HG03520 (cell line): ENCODE data around the gene SMIM44.

Experiments used
- ATAC-seq: cut with Tn5 transposase; IDR thresholded peaks from one replicate; pipeline ENCODE4 v1.9.1; 2021; ENCODE audit warnings: mild to moderate bottlenecking, moderate library complexity; ENCODE audit not compliant: unreplicated experiment

The SMIM44 gene

DNA sequence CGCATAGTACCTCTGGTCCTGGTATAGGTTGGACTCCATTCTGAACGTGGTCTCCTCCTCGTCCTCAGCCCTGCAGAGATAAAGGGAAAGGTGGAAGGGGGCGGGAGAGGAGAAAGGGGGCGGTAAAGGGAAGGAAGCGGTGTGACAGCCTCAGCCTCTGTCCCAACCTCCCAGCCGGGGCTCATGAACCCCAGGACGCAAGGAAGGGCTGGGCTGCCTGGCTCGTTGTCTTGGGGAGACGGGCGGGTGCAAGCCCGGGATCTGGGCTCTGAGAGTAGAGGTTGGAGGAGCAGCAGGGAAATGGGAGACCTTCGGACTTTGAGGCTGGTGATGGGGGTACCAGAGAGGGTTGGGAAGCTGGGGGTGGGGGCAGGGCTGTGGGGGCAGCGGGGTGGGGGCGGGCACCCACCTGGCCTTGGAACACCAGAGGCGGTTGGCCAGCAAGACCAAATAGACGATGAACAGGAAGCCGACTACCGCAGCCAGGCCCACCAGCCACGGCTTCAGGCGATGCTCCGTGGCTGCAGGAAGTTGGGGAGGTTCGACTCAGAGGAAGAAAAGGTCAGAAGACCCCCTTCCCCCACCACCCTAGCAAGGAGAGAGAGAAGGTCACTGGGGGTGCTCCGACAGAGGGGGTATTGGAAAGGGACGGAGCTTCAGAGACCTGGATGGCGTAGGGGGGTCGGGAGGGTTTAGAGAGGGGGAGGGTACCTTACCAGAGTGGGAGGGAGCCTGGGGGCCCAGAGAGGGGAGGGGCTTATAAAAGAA lies 4.6 kb downstream of the SMIM44 start:
- ATAC-seq: no peak

DNA sequence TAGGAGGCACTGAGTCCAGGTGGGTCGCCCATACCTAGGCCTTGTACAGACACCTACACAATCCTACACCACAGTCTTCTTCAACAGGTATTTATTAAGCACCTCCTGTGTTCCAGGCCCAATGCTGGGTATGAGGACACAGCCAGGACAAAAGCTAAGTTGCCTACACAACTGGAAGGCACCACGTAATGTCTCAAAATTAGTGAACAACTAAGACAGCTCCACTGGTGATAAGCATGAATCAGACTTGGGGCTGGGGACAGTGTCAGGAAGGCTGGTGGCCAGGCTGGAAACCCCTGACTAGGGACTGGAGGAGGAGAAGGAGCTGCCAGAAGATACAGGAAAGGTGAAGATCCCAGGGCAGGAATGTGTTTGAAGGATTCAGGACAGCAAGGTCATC lies 5.3 kb downstream of the SMIM44 start:
- no peak for ATAC-seq

DNA sequence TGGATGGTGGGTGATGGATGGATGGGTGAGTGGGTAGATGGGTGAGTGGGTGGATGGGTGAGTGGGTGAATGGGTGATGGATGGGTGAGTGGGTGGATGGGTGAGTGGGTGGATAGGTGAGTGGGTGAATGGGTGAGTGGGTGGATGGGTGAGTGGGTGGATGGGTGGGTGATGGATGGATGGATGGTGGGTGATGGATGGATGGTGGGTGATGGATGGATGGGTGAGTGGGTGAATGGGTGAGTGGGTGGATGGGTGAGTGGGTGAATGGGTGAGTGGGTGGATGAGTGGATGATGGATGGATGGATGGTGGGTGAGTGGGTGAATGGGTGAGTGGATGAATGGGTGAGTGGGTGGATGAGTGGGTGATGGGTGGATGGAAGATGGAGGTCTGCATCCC lies 5.7 kb downstream of the SMIM44 start:
- ATAC-seq: no peak

DNA sequence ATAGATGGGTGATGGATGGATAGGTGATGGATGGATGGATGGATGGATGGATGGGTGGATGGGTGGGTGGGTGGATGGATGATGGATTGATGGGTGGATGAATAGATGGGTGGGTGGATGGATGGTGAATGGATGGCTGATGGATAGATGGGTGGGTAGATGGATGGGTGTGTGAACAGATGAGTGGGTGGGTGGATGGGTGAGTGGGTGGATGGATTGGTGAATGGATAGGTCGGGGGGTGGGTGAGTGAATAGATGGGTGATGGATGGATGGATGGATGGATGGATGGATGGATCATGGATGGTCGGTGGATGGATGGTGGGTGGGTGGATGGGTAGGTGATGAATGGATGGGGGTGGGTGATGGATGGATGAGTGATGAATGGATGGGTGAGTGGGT lies 6.4 kb downstream of the SMIM44 start:
- ATAC-seq: no peak

DNA sequence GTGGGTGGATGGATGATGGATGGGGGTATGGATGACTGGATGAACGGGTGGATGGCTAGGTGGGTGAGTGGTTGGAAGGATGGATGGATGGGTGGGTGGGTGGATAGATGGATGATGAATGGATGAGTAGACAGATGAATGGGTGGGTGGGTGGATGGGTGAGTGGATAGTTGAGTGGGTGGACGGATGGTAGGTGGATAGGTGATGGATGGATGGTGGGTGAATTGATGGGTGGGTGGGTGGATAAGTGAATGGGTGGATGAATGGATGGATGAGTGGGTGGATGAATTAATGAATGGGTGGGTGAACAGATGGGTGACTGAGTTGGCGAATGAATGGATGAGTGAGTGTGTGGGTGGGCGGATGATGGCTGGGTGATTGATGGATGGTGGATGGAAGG lies 7.8 kb downstream of the SMIM44 start:
- no peak for ATAC-seq

DNA sequence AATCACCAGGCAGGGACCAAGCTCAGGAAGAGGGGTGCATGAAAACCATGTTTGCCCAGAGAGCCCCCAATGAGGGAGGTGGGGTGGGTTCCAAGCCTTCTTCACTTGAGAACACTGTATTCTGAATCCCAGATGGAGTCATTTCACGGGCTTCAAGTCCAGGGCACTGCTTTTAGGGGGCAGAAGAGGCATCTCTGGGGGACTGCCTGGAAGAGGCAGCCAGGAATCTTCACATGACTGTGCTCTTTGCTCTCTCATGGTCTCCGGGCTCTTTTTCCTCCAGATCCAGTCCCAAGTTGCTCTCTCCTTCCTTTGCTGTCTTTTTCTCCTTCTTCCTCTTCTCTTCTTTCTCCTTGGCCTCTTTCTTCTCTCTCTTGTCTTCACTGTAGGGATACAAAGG lies 8.6 kb downstream of the SMIM44 start:
- no peak for ATAC-seq

DNA sequence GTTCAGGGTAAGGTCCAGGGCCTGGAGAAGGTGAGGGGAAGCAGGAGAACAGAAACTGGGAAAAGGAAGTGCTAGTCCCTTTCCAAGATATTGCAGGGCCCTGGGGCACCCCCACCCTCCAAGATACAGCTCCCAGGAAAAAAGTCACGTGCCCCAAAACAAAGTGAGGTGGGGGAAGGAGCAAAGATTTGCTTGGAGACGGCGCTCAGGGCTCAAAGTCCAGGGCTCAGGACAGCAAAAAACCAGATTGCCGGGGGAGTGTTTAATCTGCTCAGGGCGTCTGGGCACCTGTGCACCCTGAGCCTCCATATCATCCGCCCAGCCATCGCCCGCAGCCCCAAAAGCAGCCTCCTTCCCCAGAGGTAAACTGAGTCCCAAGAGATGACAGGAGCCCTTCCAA lies 9.2 kb downstream of the SMIM44 start:
- ATAC-seq: no peak

DNA sequence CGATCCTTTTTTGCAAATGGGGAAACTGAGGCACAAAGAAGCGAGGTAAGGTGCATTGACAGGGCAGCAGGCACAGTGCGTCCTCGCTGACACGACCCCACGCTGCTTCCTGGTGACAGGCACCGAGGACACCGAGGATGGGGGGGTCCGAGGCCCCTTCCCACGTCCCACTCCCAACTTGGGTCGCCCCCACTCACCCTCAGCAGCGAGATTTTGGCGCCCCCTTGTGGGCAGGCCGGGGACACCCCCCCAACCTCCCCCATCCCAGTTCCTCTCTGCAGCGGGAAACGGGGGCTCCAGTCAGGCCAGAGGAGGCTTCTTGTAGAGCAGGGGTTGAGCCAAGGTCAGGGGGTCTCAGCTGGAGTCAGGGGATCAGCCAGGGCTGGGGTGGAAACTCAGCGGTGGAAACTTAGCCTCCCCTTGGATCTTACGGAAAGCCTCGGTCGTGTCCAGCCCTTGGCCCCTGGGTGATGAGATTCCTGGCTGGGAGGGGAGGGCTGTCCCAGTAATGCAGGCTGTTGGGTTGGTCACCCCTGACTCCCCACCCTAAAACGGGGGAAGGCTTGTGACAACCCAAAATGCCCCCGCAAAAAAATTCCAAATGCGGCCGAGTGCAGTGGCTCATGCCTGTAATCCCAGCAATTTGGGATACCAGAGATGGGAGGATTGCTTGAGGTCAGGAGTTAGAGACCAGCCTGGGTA lies 11.1 kb downstream of the SMIM44 start:
- ATAC-seq: no peak

DNA sequence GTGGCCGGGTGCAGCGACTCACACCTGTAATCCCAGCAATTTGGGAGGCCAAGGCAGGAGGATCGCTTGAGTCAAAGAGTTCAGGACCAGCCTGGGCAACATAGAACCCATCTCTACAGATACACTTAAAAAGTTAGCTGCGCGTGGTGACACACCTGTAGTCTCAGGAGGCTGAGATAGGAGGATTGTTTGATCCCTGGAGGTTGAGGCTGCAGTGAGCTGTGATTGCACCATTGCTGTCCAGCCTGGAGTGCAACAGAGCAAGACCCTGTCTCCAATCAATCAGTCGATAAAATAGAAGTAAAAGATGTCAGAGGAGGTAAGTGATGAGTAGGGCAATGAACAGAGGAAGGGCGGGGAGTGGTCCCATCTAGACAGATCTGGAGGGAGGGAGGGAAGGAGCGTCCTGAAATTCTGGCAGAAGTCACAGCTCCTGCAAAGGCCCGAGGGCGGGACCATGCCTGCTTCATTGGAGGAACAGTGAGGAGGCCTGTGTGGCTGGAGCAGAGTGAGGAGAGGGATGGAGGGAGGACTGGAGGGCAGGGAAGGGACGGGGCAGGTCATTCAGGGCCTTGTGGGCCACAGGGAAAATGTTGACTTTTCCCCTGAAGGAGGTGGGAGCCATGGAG lies 12.6 kb downstream of the SMIM44 start:
- ATAC-seq: no peak

DNA sequence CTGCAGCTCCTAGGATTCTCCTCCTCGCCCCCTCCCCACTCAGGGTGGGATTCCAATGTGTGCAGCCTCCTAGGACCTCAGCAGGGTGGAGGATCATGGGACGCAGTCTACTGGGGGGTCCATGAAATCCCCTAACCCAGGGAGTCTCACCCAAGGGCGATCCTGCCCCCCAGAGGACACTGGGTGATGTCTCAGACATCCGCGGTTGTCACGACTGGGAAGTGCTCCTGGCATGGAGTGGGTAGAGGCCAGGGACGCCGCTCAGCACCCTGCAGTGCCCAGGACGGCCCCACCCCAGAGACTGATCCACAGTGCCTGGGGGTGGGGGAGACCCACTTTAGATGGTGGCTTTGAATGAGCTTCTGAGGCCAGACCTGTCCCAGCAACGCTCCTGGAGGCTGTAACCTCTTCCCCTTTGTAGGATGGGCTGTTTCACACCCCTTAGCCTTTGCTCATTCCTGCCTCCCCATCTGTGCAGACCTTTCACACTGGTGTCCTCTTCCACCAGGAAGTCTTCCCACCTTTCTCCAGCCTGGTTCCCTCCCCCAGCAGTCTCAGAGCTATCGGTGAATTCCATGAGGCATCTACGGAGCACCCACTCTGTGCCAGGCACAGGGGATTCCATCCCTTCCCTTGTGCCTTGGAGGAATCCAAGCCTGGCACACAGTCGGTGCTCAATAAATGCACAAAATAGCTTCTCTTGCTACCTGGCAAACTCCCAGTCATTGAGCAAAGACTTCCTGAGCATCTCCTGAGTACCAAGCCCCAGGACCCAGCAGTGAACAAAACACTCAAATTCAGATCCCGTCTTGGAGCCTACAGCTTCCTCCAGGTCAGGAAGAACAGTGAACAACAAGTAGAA lies 13.4 kb downstream of the SMIM44 start:
- ATAC-seq: no peak

DNA sequence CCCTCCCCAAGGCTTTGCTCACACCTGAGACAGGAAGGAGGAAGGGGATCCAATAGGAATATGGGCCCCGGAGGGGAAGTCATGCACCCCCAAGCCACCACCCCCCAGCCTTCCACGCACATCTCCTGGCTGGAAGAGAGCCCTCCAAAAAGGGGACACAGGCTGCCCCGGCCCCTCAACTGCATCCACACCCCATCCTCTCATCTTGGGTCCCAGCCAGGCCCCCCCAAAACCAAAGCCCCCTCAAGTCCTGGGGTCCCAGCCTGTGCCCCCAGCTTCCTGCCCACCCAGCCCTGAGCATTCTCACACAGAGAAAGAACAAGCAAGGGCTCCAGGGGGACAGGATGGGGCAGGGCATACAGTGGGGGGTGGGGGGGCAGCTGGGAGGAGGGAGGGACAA lies 15.0 kb downstream of the SMIM44 start:
- no peak for ATAC-seq

DNA sequence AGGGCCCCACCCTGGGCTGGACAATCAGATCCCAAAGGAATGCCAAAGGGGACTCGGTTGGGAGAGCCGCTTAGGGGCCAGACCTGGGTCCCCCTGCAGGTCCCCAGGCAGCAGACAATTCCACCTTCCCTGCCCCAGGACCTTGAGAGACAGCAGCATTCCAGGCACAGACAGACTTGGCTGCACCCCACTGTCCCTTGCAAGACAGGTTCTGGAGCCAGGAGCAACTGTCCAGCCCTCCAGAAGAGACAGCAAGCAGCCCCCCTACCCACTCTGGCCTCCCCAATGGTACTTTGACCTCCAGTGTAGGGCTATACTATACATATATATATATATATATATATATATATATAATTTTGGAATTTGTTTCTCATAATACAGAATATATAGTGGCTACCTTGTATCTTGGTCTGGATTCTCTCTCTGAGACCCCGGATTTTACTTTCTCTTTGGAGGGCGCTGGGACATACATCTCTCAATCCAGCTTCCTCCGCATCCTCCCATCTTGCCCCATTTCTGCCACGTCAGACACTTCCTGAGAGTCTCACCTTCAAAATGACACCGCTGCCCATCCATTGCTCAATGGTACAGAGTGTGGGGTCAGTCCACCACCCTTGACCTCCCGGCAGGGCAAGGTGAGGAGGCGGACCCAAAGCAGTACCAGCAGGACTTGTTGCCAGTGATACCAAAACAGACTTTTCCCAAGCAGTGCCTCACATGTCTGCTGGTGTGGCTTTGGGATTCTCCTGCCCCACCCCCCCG lies 15.6 kb downstream of the SMIM44 start:
- no peak for ATAC-seq

DNA sequence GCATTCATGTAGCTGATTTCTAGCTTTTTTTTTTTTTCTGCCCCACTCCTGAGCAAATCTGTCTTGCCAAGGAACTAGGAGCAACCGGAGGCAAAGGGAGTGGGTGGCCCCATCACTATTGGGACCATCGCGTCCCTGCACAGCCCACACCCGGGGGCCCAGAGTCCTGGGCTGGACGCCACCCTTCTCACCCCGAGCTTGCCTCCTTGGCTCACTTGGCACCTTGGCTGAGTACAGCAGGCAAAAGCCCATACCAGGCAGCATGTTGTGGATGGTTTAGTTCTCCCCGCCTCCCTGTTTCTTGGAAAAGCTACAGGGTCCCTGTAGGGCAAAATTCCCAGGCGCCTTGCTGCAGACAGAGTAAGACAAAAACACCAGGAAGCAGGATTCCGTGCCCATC lies 16.6 kb downstream of the SMIM44 start:
- ATAC-seq: no peak

DNA sequence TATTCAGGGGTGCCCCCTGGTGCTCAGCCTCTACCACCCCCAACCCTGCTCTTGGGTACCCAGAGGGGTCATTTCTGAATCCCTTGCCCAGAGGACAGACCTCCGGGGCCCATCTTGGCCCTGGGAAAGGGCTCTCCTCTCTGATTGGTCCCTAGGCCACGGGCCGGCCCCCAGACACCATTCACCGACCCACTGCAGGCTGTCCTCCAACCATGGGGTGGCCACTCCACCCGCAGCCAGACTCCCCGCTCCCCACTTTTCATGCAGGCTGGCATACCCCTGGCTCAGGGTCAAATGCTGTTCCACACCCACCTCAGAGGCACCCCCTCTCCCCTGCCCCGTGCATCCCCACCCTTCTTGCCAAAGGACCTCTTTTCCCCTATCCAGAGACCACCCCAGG lies 17.7 kb downstream of the SMIM44 start:
- no peak for ATAC-seq

DNA sequence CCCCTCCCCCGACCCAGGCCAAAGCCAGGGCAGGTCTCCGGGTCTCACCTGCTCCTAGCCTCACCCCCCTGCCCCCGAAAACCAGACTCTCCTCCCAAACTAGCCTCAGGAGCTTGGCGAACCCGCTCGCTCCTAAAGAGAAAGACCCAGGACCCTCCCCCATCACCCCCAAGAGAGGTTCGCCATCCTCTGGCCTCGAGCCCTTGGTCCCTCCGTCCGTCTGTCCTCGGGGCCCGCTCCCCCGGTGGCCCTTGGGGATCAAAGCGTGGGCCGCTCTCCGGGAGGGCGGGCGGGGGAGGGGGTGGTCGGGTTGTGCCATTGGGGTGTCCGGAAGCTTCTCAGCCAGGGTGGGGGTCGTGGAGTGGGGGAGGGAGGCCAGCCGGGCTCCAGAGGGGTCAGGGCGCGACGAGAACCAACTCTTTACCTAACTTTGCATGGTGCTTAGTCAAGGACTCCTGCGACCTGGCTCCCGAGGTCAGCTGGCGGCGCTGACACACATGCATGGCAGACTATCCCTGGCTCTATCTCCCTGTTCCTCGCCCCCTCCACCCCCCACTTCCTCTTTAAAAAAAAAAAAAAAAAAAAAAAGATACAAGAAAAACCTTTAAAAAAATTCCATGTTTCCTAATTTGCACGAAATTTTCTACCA lies 18.5 kb downstream of the SMIM44 start:
- ATAC-seq: no peak

DNA sequence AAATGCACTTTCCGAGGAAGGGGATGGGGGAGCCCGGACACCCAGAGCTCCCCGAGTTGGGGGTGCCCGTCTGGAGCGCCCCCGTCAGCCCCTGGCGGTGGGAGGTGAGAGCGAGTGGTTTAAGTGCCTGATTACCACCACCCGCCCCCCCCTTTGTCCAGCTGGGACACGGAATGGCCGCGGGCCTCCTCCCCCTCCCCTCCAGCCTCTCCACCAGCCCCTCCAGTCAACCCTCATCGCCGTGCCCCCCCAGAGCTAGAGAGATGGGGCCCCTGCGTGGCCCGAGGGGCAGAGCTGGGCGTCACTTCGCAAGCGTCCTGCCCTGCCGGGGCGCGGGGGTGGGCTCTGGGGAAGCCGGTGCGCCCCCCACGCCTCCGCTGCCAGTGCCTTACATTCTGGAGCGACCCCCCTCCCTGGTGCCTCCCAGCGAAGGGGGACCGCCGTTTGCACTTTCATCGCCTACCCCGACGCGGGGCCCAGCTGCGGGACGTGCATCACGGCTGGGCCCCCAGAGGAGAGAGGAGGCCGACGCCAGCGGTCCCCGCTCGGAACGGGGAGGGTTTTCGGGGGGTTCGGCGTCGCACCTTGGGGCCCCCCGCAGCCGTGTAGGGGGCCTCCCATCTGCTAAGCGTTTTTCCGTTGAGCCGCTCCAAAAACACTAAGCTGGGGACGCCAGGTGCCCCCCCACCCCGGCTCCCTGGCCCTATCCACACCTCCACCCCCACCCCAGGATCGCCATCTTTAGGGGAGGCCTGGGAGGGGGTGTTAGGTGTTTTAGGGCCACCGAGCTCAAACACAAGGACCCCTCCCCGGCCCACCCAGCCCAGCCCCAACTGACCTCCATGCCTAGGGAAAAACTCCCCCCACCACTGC lies 19.3 kb downstream of the SMIM44 start:
- no peak for ATAC-seq

DNA sequence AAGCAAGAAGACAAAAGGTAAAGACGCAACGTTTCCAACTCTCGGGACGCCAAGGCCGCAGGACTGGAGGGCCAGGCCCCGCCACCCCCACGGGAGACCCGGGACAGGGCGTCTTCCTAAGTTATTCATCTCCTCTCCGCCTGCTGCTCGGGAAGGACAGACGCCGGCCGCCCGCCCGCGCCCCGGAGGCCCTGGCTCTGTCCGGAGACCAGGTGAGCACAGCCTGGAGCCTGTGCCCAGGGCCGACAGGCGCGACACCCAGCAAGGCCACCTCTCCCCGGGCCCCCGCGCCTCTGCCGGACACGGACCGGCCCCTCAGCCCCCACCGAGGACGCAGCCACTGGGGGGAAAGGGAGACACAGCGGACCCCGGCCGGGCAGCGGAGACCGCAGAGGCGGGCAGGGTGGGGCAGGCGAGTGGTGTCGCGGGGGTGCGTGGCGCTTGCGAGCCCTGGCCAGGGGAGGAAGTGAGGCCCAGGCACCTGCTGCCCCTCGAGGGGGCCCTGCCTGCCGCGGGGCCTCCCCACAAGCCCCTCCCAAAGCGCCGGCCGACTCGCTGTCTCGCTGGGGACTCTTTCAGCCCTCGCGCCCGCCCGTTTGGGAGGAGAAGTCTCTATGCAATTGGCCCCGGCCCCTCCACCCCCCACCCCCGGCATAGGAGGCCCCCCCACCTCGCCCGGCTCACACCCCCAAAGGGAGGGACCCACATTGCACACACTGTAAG lies 20.1 kb downstream of the SMIM44 start:
- ATAC-seq: no peak

DNA sequence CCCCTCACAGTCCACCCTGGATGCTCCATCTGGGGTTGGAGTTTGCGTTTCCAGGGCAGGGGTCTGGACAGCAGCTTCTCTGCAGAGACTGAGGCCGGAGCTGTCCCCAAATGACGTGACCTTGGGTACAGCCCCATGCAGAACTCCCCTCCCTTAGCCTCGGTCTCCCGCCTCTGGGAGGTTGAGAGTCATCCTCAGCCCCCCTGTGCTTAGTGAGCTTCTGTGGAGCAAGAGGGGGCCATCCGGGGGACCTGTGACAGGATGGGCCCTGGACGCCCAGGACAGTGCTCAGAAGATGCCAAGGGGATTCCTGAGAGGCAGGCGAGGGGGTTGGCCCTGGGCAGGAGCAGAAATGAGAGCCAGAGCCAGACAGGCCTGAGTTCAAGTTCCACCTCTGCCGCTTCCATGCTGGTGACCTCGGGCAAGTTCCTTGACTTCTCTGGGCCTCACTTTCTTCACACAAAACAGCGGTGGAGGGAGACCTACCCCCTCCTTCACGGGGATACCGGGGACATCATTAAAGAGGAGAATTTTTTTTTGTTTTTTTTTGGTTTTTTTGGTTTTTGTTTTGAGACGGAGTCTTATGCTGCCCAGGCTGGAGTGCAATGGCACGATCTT lies 23.2 kb downstream of the SMIM44 start:
- ATAC-seq: no peak
